IMR-90 (cell line): Measurements from ENCODE around the gene GTSE1. TPM values are rescaled to one million over a fixed set of nuclear protein-coding genes. Genes with fewer than 3 reads are reported as not detected.

Source experiments
- ATAC-seq: fragments of 200-7000 bp; cut with Tn5 transposase; 2 replicates; pipeline ENCODE4 v1.9.1; 2020; ENCODE audit warnings: low read depth, mild to moderate bottlenecking, moderate library complexity
- BruUV-seq: library from RNA; stranded (reverse); fragments of 400-500 nt; replicated peaks from 2 replicates; lab custom pipeline; 2021; lab: Mats Ljungman, UMichigan
- CTCF ChIA-PET: fragments of 300-600 bp; formaldehyde crosslinking; extraction: SDS; loops from one replicate; lab custom pipeline; 2021; ENCODE audit warnings: antibody characterized with exemption; lab: Yijun Ruan, JAX
- POLR2A ChIA-PET: fragments of 300-600 bp; sonication (Branson Sonifier 250); formaldehyde crosslinking; loops from one replicate; lab custom pipeline; 2022; ENCODE audit warnings: antibody characterized with exemption; ENCODE audit not compliant: unreplicated experiment; lab: Charles Lee
- DNase-seq: peaks from one replicate; pipeline ENCODE4 v3.0.0; 2013
- H2AFZ ChIP-seq: replicated peaks from 2 replicates; pipeline ENCODE3; 2013; ENCODE audit warnings: low read length, mild to moderate bottlenecking; ENCODE audit not compliant: poor library complexity
- H2AK5ac ChIP-seq: 2 replicates; pipeline ENCODE4 v1.6.1; 2013; ENCODE audit warnings: low read depth, low read length, inconsistent platforms
- H2AK9ac ChIP-seq: replicated peaks from 2 replicates; pipeline ENCODE3; 2013; ENCODE audit warnings: mild to moderate bottlenecking, low read depth, low read length, moderate library complexity; ENCODE audit not compliant: poor library complexity
- H2BK120ac ChIP-seq: 2 replicates; pipeline ENCODE4 v1.6.1; 2013; ENCODE audit warnings: low read depth, low read length, inconsistent platforms
- H2BK15ac ChIP-seq: 3 replicates; pipeline ENCODE4 v1.6.1; 2013; ENCODE audit warnings: low read depth, low read length, inconsistent platforms
- H2BK20ac ChIP-seq: 2 replicates; pipeline ENCODE4 v1.6.1; 2013; ENCODE audit warnings: low read depth, mild to moderate bottlenecking, inconsistent platforms, low read length, moderate library complexity
- H2BK5ac ChIP-seq: 2 replicates; pipeline ENCODE4 v1.6.1; 2013; ENCODE audit warnings: mild to moderate bottlenecking, low read depth, low read length, inconsistent platforms; ENCODE audit not compliant: poor library complexity, severe bottlenecking
- H3K14ac ChIP-seq: replicated peaks from 2 replicates; pipeline ENCODE4 v1.6.1; 2013; ENCODE audit warnings: low read depth, low read length, inconsistent platforms
- H3K18ac ChIP-seq: 2 replicates; pipeline ENCODE4 v1.6.1; 2013; ENCODE audit warnings: low read depth, low read length, control low read depth
- H3K23ac ChIP-seq: 2 replicates; pipeline ENCODE4 v1.6.1; 2013; ENCODE audit warnings: low read depth, low read length, inconsistent platforms
- H3K27ac ChIP-seq: 2 replicates; pipeline ENCODE4 v1.5.1; 2013; ENCODE audit warnings: mild to moderate bottlenecking, control low read depth, low read length; ENCODE audit not compliant: insufficient read depth
- H3K27me3 ChIP-seq: 2 replicates; pipeline ENCODE4 v1.6.1; 2013; ENCODE audit warnings: low read length; ENCODE audit not compliant: control insufficient read depth, insufficient read depth
- H3K36me3 ChIP-seq: 2 replicates; pipeline ENCODE4 v1.6.1; 2013; ENCODE audit warnings: low read length, mixed read lengths; ENCODE audit not compliant: control insufficient read depth, insufficient read depth
- H3K4ac ChIP-seq: 2 replicates; pipeline ENCODE4 v1.6.1; 2013; ENCODE audit warnings: low read depth, low read length, inconsistent platforms
- H3K4me1 ChIP-seq: 2 replicates; pipeline ENCODE4 v1.6.1; 2013; ENCODE audit warnings: low read length, mixed read lengths; ENCODE audit not compliant: control insufficient read depth, insufficient read depth
- H3K4me2 ChIP-seq: 2 replicates; pipeline ENCODE4 v1.6.1; 2013; ENCODE audit warnings: low read depth, mild to moderate bottlenecking, control low read depth, low read length, moderate library complexity
- H3K4me3 ChIP-seq: 2 replicates; pipeline ENCODE4 v1.5.1; 2013; ENCODE audit warnings: low read depth, mild to moderate bottlenecking, control low read depth, low read length, moderate library complexity; ENCODE audit not compliant: insufficient read depth
- H3K56ac ChIP-seq: 2 replicates; pipeline ENCODE4 v1.6.1; 2013; ENCODE audit warnings: low read length, inconsistent platforms; ENCODE audit not compliant: insufficient read depth; ENCODE audit errors: extremely low read depth
- H3K79me1 ChIP-seq, 2 experiments: 2 replicates each; pipeline ENCODE4 v1.6.1; 2013; ENCODE audit warnings: low read length in 2 of 2, inconsistent platforms in 1 of 2, low read depth in 1 of 2
- H3K9ac ChIP-seq: 2 replicates; pipeline ENCODE4 v1.6.1; 2013; ENCODE audit warnings: low read depth, low read length, control low read depth
- H3K9me1 ChIP-seq: 2 replicates; pipeline ENCODE4 v1.6.1; 2013; ENCODE audit warnings: low read length, inconsistent platforms; ENCODE audit not compliant: insufficient read depth
- H3K9me3 ChIP-seq: 2 replicates; pipeline ENCODE4 v1.6.1; 2013; ENCODE audit warnings: low read length; ENCODE audit not compliant: control insufficient read depth, insufficient read depth
- H4K20me1 ChIP-seq: 2 replicates; pipeline ENCODE4 v1.6.1; 2013; ENCODE audit warnings: low read length, inconsistent platforms; ENCODE audit not compliant: insufficient read depth
- H4K5ac ChIP-seq: 2 replicates; pipeline ENCODE4 v1.6.1; 2013; ENCODE audit warnings: mild to moderate bottlenecking, low read depth, low read length, control low read depth
- H4K8ac ChIP-seq, 2 experiments: 2 replicates each; pipeline ENCODE4 v1.6.1; 2013; ENCODE audit warnings: low read depth in 2 of 2, low read length in 2 of 2, control low read depth in 1 of 2, inconsistent platforms in 1 of 2
- H4K91ac ChIP-seq: 2 replicates; pipeline ENCODE4 v1.6.1; 2013; ENCODE audit warnings: low read depth, low read length, inconsistent platforms; ENCODE audit not compliant: insufficient read depth
- MAFK ChIP-seq: IDR thresholded peaks from 2 replicates; pipeline ENCODE4 v1.6.1; 2012; ENCODE audit warnings: low read depth, low read length, improper control_type of control experiment
- POLR2A ChIP-seq: IDR thresholded peaks from 2 replicates; pipeline ENCODE4 v1.6.1; 2012; ENCODE audit warnings: mild to moderate bottlenecking, low read depth, low read length
- RFX5 ChIP-seq: IDR thresholded peaks from 2 replicates; pipeline ENCODE4 v1.8.0; 2012; ENCODE audit warnings: low read depth, mild to moderate bottlenecking, low read length, moderate library complexity
- WGBS, 2 experiments: methylation state at CpG; one replicate each; pipeline versions ENCODE4 v1.1.5 to v1.1.7; 2013; ENCODE audit warnings: missing lambda C conversion rate in 2 of 2; ENCODE audit not compliant: insufficient read length in 1 of 2; ENCODE audit errors: extremely low coverage in 2 of 2; 5-methylcytosine and 5-hydroxymethylcytosine counted together
- dilution Hi-C: fragments of 300-500 bp; cut with HindIII; formaldehyde crosslinking; loops from one replicate; pipeline ENCODE4 v1.14.3; 2018; ENCODE audit warnings: low sequenced_read_pairs; ENCODE audit not compliant: unreplicated experiment
- in situ Hi-C: fragments of 300-500 bp; cut with MboI; formaldehyde crosslinking; loops from 3 replicates; pipeline ENCODE4 v1.14.3; 2019; ENCODE audit warnings: low sequenced_read_pairs, inconsistent platforms, mixed read lengths
- intact Hi-C: fragments of 100-400 bp; cut with micrococcal nuclease; formaldehyde crosslinking; loops from 2 replicates; pipeline ENCODE4 v1.10.0; 2022
- polyA plus RNA-seq, 3 experiments: library from polyadenylated mRNA; depleted of rRNA; stranded (reverse); fragments of >200 nt; gene quantifications; 2 replicates each; pipeline ENCODE4 v1.2.3, GENCODE V29; 2012; ENCODE audit warnings: low replicate concordance in 1 of 3
- total RNA-seq: library from RNA; depleted of rRNA; stranded (reverse); fragments of >200 nt; gene quantifications from 2 replicates; pipeline ENCODE4 v1.2.3, GENCODE V29; 2012
- TF ChIP-seq, protein P1 (sequence below): conservative IDR thresholded peaks from 2 replicates; pipeline ENCODE4 v1.5.1; 2012; ENCODE audit warnings: mild to moderate bottlenecking, low read depth, low read length, improper control_type of control experiment

Gene GTSE1
- total and polyA plus RNA-seq, 2 of the 4 experiments (the other 2 are of a cell fraction) = 5.9 to 17.1 TPM

DNA sequence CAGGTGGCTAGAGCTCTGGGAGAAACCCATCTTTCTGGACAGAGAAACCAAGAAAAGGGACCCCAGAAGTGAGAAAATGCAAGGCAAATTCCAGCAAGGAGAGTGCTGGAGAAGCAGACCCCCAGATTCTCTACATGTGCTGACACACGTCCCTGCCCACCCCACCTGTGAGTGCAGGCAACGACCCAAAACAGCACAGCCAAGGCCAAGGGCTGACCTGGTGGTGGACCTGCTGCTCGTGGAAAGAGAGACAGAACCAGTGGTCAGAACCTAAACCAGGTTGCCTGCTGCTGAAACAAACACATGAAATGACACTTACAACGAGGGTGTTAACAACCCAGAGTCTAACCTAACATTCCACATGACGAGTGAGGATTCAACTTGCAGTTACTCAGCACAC is 63.4 kb downstream of the GTSE1 start:
- no peaks in the 10 kb centered on the region for H3K79me1 ChIP-seq
- H2BK5ac ChIP-seq = no peak overlapping the region
- no peak overlapping the region for H4K91ac ChIP-seq
- intact Hi-C loops (no loop called here), in situ Hi-C loops (no loop called here), dilution Hi-C loops (no loop called here)
- peaks cover 5% of the 10 kb centered on the region; the same call in 1 of the 2 replicates for H3K27me3 ChIP-seq
- H3K4me3 ChIP-seq = no peak overlapping the region
- H2AK5ac ChIP-seq = no peak overlapping the region
- H4K8ac ChIP-seq = no peak overlapping the region
- H3K9me1 ChIP-seq = no peaks in the 10 kb centered on the region
- H3K9me3 ChIP-seq = no peaks in the 10 kb centered on the region
- no peak overlapping the region for H4K5ac ChIP-seq
- no peak for DNase-seq
- no peaks in the 10 kb centered on the region for H3K4me1 ChIP-seq
- H2BK15ac ChIP-seq = no peak overlapping the region
- no peak for ATAC-seq
- no peak overlapping the region for H2BK20ac ChIP-seq
- no peak overlapping the region for H3K18ac ChIP-seq
- H3K36me3 ChIP-seq = peaks cover 17% of the 10 kb centered on the region; the same call in 1 of the 2 replicates
- H4K20me1 ChIP-seq = peaks cover 6% of the 10 kb centered on the region
- H2AK9ac ChIP-seq = no peak overlapping the region
- no peak overlapping the region for H3K14ac ChIP-seq
- H3K27ac ChIP-seq = no peak overlapping the region
- 100% methylated on average over 1 of the region's 5 CpGs; no CpG with 5 or more reads in 1 of the 2 experiments for WGBS, 2 experiments
- no peak overlapping the region for H3K4me2 ChIP-seq
- no TSS peak for BruUV-seq
- H3K9ac ChIP-seq = no peak overlapping the region
- H3K23ac ChIP-seq = no peak overlapping the region
- ChIA-PET POLR2A (no interaction called here), CTCF (no interaction called here)
- TF ChIP-seq RFX5 (no peak), MAFK (no peak), POLR2A (no peak)
- TF ChIP-seq, protein P1, sequence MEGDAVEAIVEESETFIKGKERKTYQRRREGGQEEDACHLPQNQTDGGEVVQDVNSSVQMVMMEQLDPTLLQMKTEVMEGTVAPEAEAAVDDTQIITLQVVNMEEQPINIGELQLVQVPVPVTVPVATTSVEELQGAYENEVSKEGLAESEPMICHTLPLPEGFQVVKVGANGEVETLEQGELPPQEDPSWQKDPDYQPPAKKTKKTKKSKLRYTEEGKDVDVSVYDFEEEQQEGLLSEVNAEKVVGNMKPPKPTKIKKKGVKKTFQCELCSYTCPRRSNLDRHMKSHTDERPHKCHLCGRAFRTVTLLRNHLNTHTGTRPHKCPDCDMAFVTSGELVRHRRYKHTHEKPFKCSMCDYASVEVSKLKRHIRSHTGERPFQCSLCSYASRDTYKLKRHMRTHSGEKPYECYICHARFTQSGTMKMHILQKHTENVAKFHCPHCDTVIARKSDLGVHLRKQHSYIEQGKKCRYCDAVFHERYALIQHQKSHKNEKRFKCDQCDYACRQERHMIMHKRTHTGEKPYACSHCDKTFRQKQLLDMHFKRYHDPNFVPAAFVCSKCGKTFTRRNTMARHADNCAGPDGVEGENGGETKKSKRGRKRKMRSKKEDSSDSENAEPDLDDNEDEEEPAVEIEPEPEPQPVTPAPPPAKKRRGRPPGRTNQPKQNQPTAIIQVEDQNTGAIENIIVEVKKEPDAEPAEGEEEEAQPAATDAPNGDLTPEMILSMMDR = no peak
- no peak overlapping the region for H2AFZ ChIP-seq
- no peak overlapping the region for H2BK120ac ChIP-seq
- H3K56ac ChIP-seq = no peak overlapping the region
- H3K4ac ChIP-seq = no peak overlapping the region
